CD4-positive, alpha-beta T cell treated with Interleukin-15 for 4 hours (primary cell): ENCODE results near the gene OTOF.
A peak's percentile ranks its signal among the peaks of the same experiment; 100 is the strongest.
"Not testable (repeated sequence)": the region's sequence is repeated elsewhere in the genome, so short reads cannot be mapped to it uniquely, and the experiment has no call there.

ENCODE experiments used
- DNase-seq: peaks from one replicate; pipeline ENCODE4 v3.0.0-alpha.2; 2020; ENCODE audit warnings: low spot score

Gene OTOF

GRCh38 chr2:26479789-26480565 is 2.1 kb upstream of the OTOF start:
- no peak for DNase-seq

GRCh38 chr2:26479131-26479788 is 1.3 kb upstream of the OTOF start:
- no peak for DNase-seq

GRCh38 chr2:26478366-26478765 is 442 bp upstream of the OTOF start:
- no peak for DNase-seq

- DNase-seq: no peak
Observed at GRCh38 chr2:26477126-26477910, 606 bp downstream of the OTOF start.

- DNase-seq: no peak
Observed at GRCh38 chr2:26475832-26476501, 2.0 kb downstream of the OTOF start.

GRCh38 chr2:26475037-26475436 is 2.9 kb downstream of the OTOF start:
- DNase-seq: no peak

GRCh38 chr2:26474261-26474785 is 3.6 kb downstream of the OTOF start:
- DNase-seq: no peak

GRCh38 chr2:26473796-26474195 is 4.1 kb downstream of the OTOF start:
- DNase-seq: no peak

- no peak for DNase-seq
Observed at GRCh38 chr2:26472821-26473655, 4.9 kb downstream of the OTOF start.

GRCh38 chr2:26471766-26472706 is 5.9 kb downstream of the OTOF start:
- no peak for DNase-seq

GRCh38 chr2:26471289-26471688 is 6.6 kb downstream of the OTOF start:
- no peak for DNase-seq

GRCh38 chr2:26470601-26471260 is 7.2 kb downstream of the OTOF start:
- no peak for DNase-seq

GRCh38 chr2:26469955-26470354 is 8.0 kb downstream of the OTOF start:
- no peak for DNase-seq

GRCh38 chr2:26469092-26469710 is 8.7 kb downstream of the OTOF start:
- DNase-seq: peak; percentile 36

GRCh38 chr2:26468544-26468943 is 9.4 kb downstream of the OTOF start:
- DNase-seq: not testable (repeated sequence)

- no peak for DNase-seq
Observed at GRCh38 chr2:26466662-26467310, 11.1 kb downstream of the OTOF start.

- DNase-seq: no peak
Observed at GRCh38 chr2:26465981-26466471, 11.9 kb downstream of the OTOF start.

GRCh38 chr2:26465266-26465925 is 12.5 kb downstream of the OTOF start:
- no peak for DNase-seq
